HG03095 (cell line): ENCODE data around the gene CTSD.

Experiments
- ATAC-seq: cut with Tn5 transposase; IDR thresholded peaks from one replicate; pipeline ENCODE4 v1.9.1; 2021; ENCODE audit warnings: moderate library complexity; ENCODE audit not compliant: unreplicated experiment

Gene CTSD

GRCh38 chr11:1746511-1746931, 17.2 kb downstream of the CTSD start:
- ATAC-seq, result no peak

- ATAC-seq, result no peak
Observed at GRCh38 chr11:1745701-1746320, 17.9 kb downstream of the CTSD start.

GRCh38 chr11:1744891-1745700, 18.6 kb downstream of the CTSD start:
- no peak for ATAC-seq

- ATAC-seq, result no peak
Observed at GRCh38 chr11:1744137-1744886, 19.4 kb downstream of the CTSD start.

- no peak for ATAC-seq
Observed at GRCh38 chr11:1743585-1744136, 20.1 kb downstream of the CTSD start.

- no peak for ATAC-seq
Observed at GRCh38 chr11:1742869-1743584, 20.7 kb downstream of the CTSD start.

GRCh38 chr11:1742371-1742770, 21.4 kb downstream of the CTSD start:
- ATAC-seq, result no peak

- no peak for ATAC-seq
Observed at GRCh38 chr11:1741741-1742140, 22.0 kb downstream of the CTSD start.

GRCh38 chr11:1740786-1741530, 22.8 kb downstream of the CTSD start:
- ATAC-seq, result no peak

GRCh38 chr11:1739576-1739975, 24.2 kb downstream of the CTSD start:
- ATAC-seq, result no peak

- ATAC-seq, result no peak
Observed at GRCh38 chr11:1738380-1738779, 25.3 kb downstream of the CTSD start.

- no peak for ATAC-seq
Observed at GRCh38 chr11:1737080-1737757, 26.5 kb downstream of the CTSD start.

- no peak for ATAC-seq
Observed at GRCh38 chr11:1736447-1736992, 27.2 kb downstream of the CTSD start.

- ATAC-seq, result no peak
Observed at GRCh38 chr11:1735271-1735670, 28.5 kb downstream of the CTSD start.

GRCh38 chr11:1734641-1735081, 29.1 kb downstream of the CTSD start:
- no peak for ATAC-seq

- no peak for ATAC-seq
Observed at GRCh38 chr11:1733716-1734640, 29.7 kb downstream of the CTSD start.

- ATAC-seq, result no peak
Observed at GRCh38 chr11:1733009-1733715, 30.6 kb downstream of the CTSD start.
